ENCODE results near the gene DIP2A. TPM values are rescaled to one million over a fixed set of nuclear protein-coding genes. Genes with fewer than 3 reads are reported as not detected.

The DIP2A gene
- polyA plus RNA-seq, 1 donor (not counting 4 experiments of a cell fraction or from before 2014, with no cell fraction given): 41.6 TPM

- FAIRE-seq: peak; percentile 46
- H2AFZ ChIP-seq (ENCODE audit: control insufficient read depth, low read length): no peak overlapping the region
- H3K79me2 ChIP-seq (ENCODE audit: control insufficient read depth, insufficient read depth, low read length): peaks cover 57% of the 10 kb centered on the region
- H3K9me3 ChIP-seq (ENCODE audit: control insufficient read depth, low read depth, low read length): no peaks in the 10 kb centered on the region
- peaks cover 36% of the 10 kb centered on the region for H3K4me1 ChIP-seq (ENCODE audit: control insufficient read depth, extremely low read depth, insufficient read depth, low read length)
- no peaks in the 10 kb centered on the region for H4K20me1 ChIP-seq (ENCODE audit: control insufficient read depth, extremely low read depth, insufficient read depth, low read length)
- peaks cover 0 to 4% of the 10 kb centered on the region in 2 experiments for H3K36me3 ChIP-seq (ENCODE audit: control insufficient read depth in 2 of 2, extremely low read depth in 1 of 2, insufficient read depth in 2 of 2, low read length in 2 of 2)
- peak overlapping the region; percentile 96 for H3K27ac ChIP-seq (ENCODE audit: control insufficient read depth, insufficient read depth, low read length)
- DNase-seq (ENCODE audit: low read depth, low spot score): peak; percentile 78
- peak overlapping the region; percentile 55 for H3K4me2 ChIP-seq (ENCODE audit: control insufficient read depth, extremely low read depth, insufficient read depth, low read depth, low read length)
- H3K9ac ChIP-seq (ENCODE audit: control insufficient read depth, extremely low read depth, insufficient read depth, low read length): peak overlapping the region; percentile 51
- no peaks in the 10 kb centered on the region for H3K9me1 ChIP-seq (ENCODE audit: control insufficient read depth, extremely low read depth, insufficient read depth, low read length)
- TF ChIP-seq CTCF (optimal IDR thresholded peaks at IDR 0.05 in 1 of 3, IDR thresholded peaks at IDR 0.05 in 1 of 3, conservative IDR thresholded peaks at IDR 0.05 in 1 of 3; ENCODE audit: extremely low read depth in 1 of 3, insufficient read depth in 2 of 3, low read length in 3 of 3) (no peak), EZH2 (IDR thresholded peaks at IDR 0.05; ENCODE audit: low read length) (no peak)
- H3K27me3 ChIP-seq (ENCODE audit: control insufficient read depth, extremely low read depth, insufficient read depth, low read length): no peaks in the 10 kb centered on the region
- dilution Hi-C loops (cut with MboI; ENCODE audit: extremely low pct_ligation_motif_present, low sequenced_read_pairs): no loop called here
- peak overlapping the region in 1 of 3 experiments; percentile 26 for H3K4me3 ChIP-seq (ENCODE audit: control insufficient read depth in 2 of 3, extremely low read depth in 1 of 3, insufficient read depth in 2 of 3, low read depth in 1 of 3, low read length in 3 of 3)
Observed at GRCh38 chr21:46456750-46457149, 1.9 kb upstream of the DIP2A start.

GRCh38 chr21:46457801-46458314 is 833 bp upstream of the DIP2A start:
- no peak for TF ChIP-seq CTCF (optimal IDR thresholded peaks at IDR 0.05 in 1 of 3, IDR thresholded peaks at IDR 0.05 in 1 of 3, conservative IDR thresholded peaks at IDR 0.05 in 1 of 3; ENCODE audit: extremely low read depth in 1 of 3, insufficient read depth in 2 of 3, low read length in 3 of 3)
- TF ChIP-seq EZH2 (IDR thresholded peaks at IDR 0.05; ENCODE audit: low read length): no peak
- H3K79me2 ChIP-seq (ENCODE audit: control insufficient read depth, insufficient read depth, low read length): peaks cover 61% of the 10 kb centered on the region

More at GRCh38 chr21:46457801-46458314, 833 bp upstream of the DIP2A start:
- Histone ChIP-seq H3K27me3 (ENCODE audit: control insufficient read depth, extremely low read depth, insufficient read depth, low read length) (no peaks in the 10 kb centered on the region), H3K9me1 (ENCODE audit: control insufficient read depth, extremely low read depth, insufficient read depth, low read length) (peaks cover 2% of the 10 kb centered on the region), H4K20me1 (ENCODE audit: control insufficient read depth, extremely low read depth, insufficient read depth, low read length) (peaks cover 4% of the 10 kb centered on the region), H3K36me3 (ENCODE audit: control insufficient read depth in 2 of 2, extremely low read depth in 1 of 2, insufficient read depth in 2 of 2, low read length in 2 of 2) (peaks cover 4 to 7% of the 10 kb centered on the region in 2 experiments), H2AFZ (ENCODE audit: control insufficient read depth, low read length) (peak overlapping the region; percentile 61), H3K4me1 (ENCODE audit: control insufficient read depth, extremely low read depth, insufficient read depth, low read length) (peaks cover 36% of the 10 kb centered on the region), H3K4me2 (ENCODE audit: control insufficient read depth, extremely low read depth, insufficient read depth, low read depth, low read length) (peak overlapping the region; percentile 100), H3K9me3 (ENCODE audit: control insufficient read depth, low read depth, low read length) (no peaks in the 10 kb centered on the region), H3K4me3 (ENCODE audit: control insufficient read depth in 2 of 3, extremely low read depth in 1 of 3, insufficient read depth in 2 of 3, low read depth in 1 of 3, low read length in 3 of 3) (peak overlapping the region; percentile 63 to 90 (median 80)), H3K27ac (ENCODE audit: control insufficient read depth, insufficient read depth, low read length) (peak overlapping the region; percentile 96), H3K9ac (ENCODE audit: control insufficient read depth, extremely low read depth, insufficient read depth, low read length) (peak overlapping the region; percentile 97)
- no peak for FAIRE-seq
- no peak for DNase-seq (ENCODE audit: low read depth, low spot score)
- dilution Hi-C loops (cut with MboI; ENCODE audit: extremely low pct_ligation_motif_present, low sequenced_read_pairs): no loop called here

Data from keratinocyte (primary cell).